Measurements from ENCODE around the gene GIGYF2. TPM values are rescaled to one million over a fixed set of nuclear protein-coding genes. Genes with fewer than 3 reads are reported as not detected.

GIGYF2 gene
- total RNA-seq, 1 donor from 2014 or later = 61.1 TPM

DNA sequence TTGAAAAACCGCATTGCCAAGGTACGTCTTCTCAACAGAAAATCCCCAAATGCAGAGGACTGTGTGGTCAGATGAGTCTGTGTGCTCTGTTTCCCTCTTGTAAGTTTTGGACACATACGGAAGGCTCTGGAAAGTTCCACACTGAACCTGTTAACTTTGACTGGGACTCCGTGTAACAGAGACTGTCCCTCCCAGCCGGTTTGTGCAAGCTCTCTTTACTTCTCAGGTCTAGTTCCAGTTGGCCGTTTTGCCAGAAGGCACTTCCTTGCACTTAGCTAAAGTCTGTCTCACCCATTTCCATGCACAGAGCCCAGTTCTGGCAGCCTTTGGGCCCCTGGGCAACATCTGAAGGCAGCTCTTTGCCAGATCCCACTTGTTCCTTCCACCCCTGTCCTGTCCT is 41.7 kb upstream of the GIGYF2 start:
- no peaks in the 10 kb centered on the region for H3K9me3 Mint-ChIP-seq (ENCODE audit: unreplicated experiment)
- H3K4me3 Mint-ChIP-seq (ENCODE audit: unreplicated experiment) = no peak overlapping the region
- TF ChIP-seq, protein P1, sequence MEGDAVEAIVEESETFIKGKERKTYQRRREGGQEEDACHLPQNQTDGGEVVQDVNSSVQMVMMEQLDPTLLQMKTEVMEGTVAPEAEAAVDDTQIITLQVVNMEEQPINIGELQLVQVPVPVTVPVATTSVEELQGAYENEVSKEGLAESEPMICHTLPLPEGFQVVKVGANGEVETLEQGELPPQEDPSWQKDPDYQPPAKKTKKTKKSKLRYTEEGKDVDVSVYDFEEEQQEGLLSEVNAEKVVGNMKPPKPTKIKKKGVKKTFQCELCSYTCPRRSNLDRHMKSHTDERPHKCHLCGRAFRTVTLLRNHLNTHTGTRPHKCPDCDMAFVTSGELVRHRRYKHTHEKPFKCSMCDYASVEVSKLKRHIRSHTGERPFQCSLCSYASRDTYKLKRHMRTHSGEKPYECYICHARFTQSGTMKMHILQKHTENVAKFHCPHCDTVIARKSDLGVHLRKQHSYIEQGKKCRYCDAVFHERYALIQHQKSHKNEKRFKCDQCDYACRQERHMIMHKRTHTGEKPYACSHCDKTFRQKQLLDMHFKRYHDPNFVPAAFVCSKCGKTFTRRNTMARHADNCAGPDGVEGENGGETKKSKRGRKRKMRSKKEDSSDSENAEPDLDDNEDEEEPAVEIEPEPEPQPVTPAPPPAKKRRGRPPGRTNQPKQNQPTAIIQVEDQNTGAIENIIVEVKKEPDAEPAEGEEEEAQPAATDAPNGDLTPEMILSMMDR (IDR thresholded peaks at IDR 0.05; ENCODE audit: unreplicated experiment) = no peak
- H3K27me3 Mint-ChIP-seq (ENCODE audit: unreplicated experiment) = peaks cover 2% of the 10 kb centered on the region
- no peak overlapping the region for H3K27ac Mint-ChIP-seq (ENCODE audit: unreplicated experiment)
- H3K4me1 Mint-ChIP-seq (ENCODE audit: unreplicated experiment) = no peaks in the 10 kb centered on the region
- H3K36me3 Mint-ChIP-seq (ENCODE audit: low read depth, unreplicated experiment) = no peaks in the 10 kb centered on the region
- no peak for DNase-seq (ENCODE audit: low spot score)

GRCh38 chr2:232658217-232658785 is 38.8 kb upstream of the GIGYF2 start:
- Mint-ChIP-seq H3K9me3 (ENCODE audit: unreplicated experiment) (no peaks in the 10 kb centered on the region), H3K4me1 (ENCODE audit: unreplicated experiment) (no peaks in the 10 kb centered on the region)
- TF ChIP-seq, protein P1 (IDR thresholded peaks at IDR 0.05; ENCODE audit: unreplicated experiment) = no peak

GRCh38 chr2:232659359-232659758 is 37.8 kb upstream of the GIGYF2 start:
- DNase-seq (ENCODE audit: low spot score) = no peak

More at GRCh38 chr2:232658217-232658785, 38.8 kb upstream of the GIGYF2 start:
- Mint-ChIP-seq H3K27ac (ENCODE audit: unreplicated experiment) (no peak overlapping the region), H3K36me3 (ENCODE audit: low read depth, unreplicated experiment) (no peaks in the 10 kb centered on the region), H3K27me3 (ENCODE audit: unreplicated experiment) (peaks cover 2% of the 10 kb centered on the region), H3K4me3 (ENCODE audit: unreplicated experiment) (no peak overlapping the region)
- no peak for DNase-seq (ENCODE audit: low spot score)

GRCh38 chr2:232662486-232663260 is 34.5 kb upstream of the GIGYF2 start:
- H3K4me1 Mint-ChIP-seq (ENCODE audit: unreplicated experiment) = no peaks in the 10 kb centered on the region
- no peak for DNase-seq (ENCODE audit: low spot score)
- H3K9me3 Mint-ChIP-seq (ENCODE audit: unreplicated experiment) = no peaks in the 10 kb centered on the region
- peaks cover 2% of the 10 kb centered on the region for H3K27me3 Mint-ChIP-seq (ENCODE audit: unreplicated experiment)
- no peak overlapping the region for H3K27ac Mint-ChIP-seq (ENCODE audit: unreplicated experiment)
- H3K4me3 Mint-ChIP-seq (ENCODE audit: unreplicated experiment) = no peak overlapping the region
- no peaks in the 10 kb centered on the region for H3K36me3 Mint-ChIP-seq (ENCODE audit: low read depth, unreplicated experiment)
- TF ChIP-seq, protein P1 (IDR thresholded peaks at IDR 0.05; ENCODE audit: unreplicated experiment) = no peak

More at GRCh38 chr2:232659359-232659758, 37.8 kb upstream of the GIGYF2 start:
- peaks cover 2% of the 10 kb centered on the region for H3K27me3 Mint-ChIP-seq (ENCODE audit: unreplicated experiment)
- TF ChIP-seq, protein P1 (IDR thresholded peaks at IDR 0.05; ENCODE audit: unreplicated experiment) = no peak
- H3K4me1 Mint-ChIP-seq (ENCODE audit: unreplicated experiment) = no peaks in the 10 kb centered on the region
- no peak overlapping the region for H3K27ac Mint-ChIP-seq (ENCODE audit: unreplicated experiment)
- H3K36me3 Mint-ChIP-seq (ENCODE audit: low read depth, unreplicated experiment) = no peaks in the 10 kb centered on the region
- H3K4me3 Mint-ChIP-seq (ENCODE audit: unreplicated experiment) = no peak overlapping the region
- H3K9me3 Mint-ChIP-seq (ENCODE audit: unreplicated experiment) = no peaks in the 10 kb centered on the region
